GM18519 (cell line): Measurements from ENCODE around the gene AMPH.
"Not testable (repeated sequence)": the region's sequence is repeated elsewhere in the genome, so short reads cannot be mapped to it uniquely, and the experiment has no call there.

Source experiments
- ATAC-seq: cut with Tn5 transposase; IDR thresholded peaks from one replicate; pipeline ENCODE4 v1.9.1; 2021; ENCODE audit warnings: mild to moderate bottlenecking, moderate library complexity; ENCODE audit not compliant: unreplicated experiment, low FRiP score

AMPH gene

GRCh38 chr7:38360776-38361175 is 270.4 kb downstream of the AMPH start:
- no peak for ATAC-seq

DNA sequence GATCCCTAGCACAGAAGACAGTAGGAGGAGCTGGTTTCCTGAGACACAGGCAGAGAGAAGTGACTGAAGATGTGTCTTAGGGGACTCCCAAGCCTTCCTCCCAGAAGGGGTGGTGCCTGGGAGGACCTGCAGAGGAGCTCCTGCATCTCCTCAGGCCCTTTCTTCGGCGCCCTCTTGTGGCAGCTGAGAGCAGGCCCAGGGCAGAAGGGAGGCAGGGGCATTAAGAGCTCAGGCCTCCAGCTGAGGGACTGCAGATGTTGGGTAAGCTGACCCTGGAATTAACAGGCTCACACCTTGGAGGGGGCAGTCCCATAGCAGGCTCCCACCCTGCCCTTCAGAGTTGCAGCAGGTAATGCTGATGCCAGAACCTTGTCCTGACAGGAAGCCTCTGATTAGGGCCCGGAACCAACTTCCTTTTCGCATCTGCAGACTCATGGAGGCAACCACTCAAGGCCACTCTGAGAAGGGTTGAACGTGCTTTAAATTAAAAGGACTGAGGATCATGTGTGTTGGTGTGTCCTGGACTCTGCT is 272.0 kb downstream of the AMPH start:
- peak; percentile 71 for ATAC-seq

GRCh38 chr7:38358273-38358831 is 272.8 kb downstream of the AMPH start:
- ATAC-seq: not testable (repeated sequence)

DNA sequence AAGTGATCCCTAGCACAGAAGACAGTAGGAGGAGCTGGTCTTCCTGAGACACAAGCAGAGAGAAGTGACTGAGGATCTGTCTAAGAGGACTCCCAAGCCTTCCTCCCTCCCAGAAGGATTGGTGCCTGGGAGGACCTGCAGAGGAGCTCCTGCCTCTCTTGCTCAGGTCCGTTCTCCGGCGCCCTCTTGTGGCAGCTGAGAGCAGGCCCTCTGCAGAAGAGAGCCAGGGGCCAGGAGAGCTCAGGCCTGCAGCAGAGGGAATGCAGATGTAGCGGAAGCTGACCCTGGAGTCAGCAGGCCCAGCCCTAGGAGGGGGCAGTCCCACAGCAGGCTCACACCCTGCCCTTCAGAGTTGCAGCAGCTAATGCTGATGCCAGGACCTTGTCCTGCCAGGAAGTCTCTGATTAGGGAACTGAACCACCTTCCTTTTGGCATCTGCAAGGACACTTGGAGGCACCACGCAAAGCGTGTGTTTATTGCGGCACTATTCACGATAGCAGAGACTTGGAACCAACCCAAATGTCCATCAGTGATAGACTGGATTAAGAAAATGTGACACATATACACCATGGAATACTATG is 276.8 kb downstream of the AMPH start:
- ATAC-seq: not testable (repeated sequence)

GRCh38 chr7:38353431-38353881 is 277.7 kb downstream of the AMPH start:
- ATAC-seq: not testable (repeated sequence)

DNA sequence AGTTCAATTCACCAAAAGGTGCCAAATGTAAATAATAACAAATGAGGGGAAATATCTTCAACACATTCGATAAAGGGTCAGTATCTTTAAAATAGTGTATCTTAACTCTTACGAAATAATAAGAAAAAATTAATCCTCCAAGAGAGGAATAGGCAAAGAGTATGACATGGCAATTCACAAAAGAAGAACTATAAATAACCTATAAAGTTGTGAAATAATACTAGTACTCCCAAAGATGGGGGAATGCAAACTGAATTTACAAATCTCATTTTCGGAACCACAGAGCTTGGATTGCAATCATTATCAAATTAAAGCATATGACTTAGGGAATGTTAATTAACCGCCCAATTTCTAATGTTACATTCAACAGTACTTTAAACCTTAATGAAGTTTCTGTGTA is 279.6 kb downstream of the AMPH start:
- ATAC-seq: no peak

DNA sequence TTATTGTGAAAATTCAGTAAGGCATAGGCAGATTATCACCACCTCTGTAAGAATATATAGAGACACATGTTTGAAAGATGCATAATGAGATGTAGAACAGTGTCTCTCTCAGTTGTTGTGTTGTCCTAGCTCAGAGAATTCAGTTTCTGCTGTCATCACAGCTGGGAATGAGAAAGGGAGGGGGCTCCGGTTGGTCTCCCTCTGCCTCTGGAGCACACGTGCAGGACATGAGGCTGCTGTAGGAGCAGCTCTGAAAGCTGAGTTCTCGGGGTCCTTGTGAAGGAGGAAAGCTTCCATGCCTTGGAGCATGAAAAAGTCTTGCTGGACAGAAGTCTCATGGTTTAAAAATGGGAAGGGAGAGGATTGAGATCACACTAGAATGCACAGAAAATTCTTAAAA is 280.4 kb downstream of the AMPH start:
- not testable (repeated sequence) for ATAC-seq

DNA sequence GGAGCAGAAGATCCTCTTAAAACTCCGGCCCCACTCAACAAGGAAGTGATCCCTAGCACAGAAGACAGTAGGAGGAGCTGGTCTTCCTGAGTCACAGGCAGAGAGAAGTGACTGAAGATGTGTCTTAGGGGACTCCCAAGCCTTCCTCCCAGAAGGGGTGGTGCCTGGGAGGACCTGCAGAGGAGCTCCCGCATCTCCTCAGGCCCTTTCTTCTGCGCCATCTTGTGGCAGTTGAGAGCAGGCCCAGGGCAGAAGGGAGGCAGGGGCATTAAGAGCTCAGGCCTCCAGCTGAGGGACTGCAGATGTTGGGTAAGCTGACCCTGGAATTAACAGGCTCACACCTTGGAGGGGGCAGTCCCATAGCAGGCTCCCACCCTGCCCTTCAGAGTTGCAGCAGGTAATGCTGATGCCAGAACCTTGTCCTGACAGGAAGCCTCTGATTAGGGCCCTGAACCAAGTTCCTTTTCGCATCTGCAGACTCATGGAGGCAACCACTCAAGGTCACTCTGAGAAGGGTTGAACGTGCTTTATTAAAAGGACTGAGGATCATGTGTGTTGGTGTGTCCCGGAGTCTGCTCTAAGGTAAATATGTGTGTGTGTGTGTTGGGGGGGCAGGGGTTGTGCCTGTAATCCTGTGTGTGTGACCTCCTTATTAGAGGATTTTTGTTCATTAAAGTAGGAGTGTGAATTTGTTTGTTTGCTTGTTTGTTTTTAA is 281.1 kb downstream of the AMPH start:
- ATAC-seq: peak; percentile 65

DNA sequence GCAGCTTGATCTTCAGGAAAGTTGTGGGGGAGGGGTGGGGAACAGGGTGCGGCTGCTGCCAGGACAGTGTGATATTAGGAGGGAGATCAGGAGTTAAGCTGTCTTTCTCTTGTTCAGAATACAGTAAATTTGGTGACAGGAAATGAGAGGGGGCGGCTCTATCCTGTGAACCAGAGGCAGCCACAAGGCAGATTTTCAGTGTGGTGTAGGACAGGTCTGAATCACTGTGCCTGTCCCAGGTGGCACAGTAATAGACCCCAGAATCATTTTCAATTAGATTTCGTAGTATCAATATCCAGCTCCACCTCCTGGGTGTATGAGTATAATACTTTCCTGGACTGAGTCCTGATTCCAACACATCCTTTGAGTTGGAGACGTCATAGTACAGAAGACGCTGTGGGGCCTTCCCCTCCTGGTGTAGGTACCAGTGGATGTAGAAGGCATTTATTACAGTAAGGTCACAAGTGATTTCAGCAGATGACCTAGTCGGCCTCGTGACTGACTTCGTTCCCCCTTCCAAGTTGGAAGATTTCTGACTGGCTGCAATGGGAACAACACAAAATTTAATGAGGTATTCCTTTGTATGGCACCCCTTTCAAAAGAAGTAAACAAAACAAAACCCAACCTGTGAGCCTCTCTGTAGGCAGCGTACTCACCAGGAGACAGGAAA is 281.9 kb downstream of the AMPH start:
- ATAC-seq: not testable (repeated sequence)

GRCh38 chr7:38345299-38346172 is 285.6 kb downstream of the AMPH start:
- not testable (repeated sequence) for ATAC-seq

DNA sequence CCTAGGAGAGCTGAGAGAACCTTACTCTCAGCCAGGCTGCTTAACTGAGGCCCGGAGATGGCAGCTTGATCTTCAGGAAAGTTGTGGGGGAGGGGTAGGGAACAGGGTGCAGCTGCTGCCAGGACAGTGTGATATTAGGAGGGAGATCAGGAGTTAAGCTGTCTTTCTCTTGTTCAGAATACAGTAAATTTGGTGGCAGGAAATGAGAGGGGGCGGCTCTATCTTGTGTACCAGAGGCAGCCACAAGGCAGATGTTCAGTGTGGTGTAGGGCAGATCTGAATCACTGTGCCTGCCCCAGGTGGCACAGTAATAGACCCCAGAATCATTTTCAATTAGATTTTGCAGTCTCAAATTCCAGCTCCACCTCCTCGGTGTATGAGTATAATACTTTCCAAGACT is 286.4 kb downstream of the AMPH start:
- peak; percentile 44 for ATAC-seq

DNA sequence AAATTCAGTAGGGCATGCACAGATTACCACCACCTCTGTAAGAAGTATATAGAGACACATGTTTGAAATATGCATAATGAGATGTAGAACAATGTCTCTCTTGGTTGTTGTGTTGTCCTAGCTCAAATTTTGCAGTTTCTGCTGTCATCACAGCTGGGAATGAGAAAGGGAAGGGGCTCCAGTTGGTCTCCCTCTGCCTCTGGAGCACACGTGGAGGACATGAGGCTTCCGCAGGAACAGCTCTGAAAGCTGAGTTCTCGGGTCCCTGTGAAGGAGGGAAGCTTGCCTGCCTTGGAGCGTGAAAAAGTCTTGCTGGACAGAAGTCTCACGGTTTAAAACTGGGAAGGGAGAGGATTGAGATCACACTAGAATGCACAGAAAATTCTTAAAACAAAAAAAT is 289.0 kb downstream of the AMPH start:
- not testable (repeated sequence) for ATAC-seq

- not testable (repeated sequence) for ATAC-seq
Observed at GRCh38 chr7:38341172-38341705, 289.9 kb downstream of the AMPH start.

GRCh38 chr7:38339953-38340819 is 291.0 kb downstream of the AMPH start:
- no peak for ATAC-seq

DNA sequence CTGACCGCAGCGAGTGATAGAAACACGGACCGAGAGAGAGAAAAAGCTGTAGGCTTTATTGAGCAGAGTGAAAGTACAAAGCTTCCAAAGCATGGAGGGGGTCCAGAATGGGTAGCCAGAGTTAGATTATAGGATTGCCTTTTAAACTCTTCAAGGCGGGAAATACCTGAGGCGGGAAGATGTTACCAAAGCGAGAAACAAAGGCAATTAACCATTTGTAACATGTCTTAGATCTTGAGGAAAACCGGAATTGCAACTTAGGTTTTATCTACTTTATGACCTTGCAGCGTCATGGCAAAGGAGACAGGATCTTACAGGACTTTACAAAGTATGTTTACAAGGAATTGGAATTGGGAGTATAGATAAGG is 295.0 kb downstream of the AMPH start:
- not testable (repeated sequence) for ATAC-seq

GRCh38 chr7:38335492-38336147 is 295.6 kb downstream of the AMPH start:
- ATAC-seq: peak; percentile 86

- ATAC-seq: no peak
Observed at GRCh38 chr7:38335128-38335491, 296.1 kb downstream of the AMPH start.

DNA sequence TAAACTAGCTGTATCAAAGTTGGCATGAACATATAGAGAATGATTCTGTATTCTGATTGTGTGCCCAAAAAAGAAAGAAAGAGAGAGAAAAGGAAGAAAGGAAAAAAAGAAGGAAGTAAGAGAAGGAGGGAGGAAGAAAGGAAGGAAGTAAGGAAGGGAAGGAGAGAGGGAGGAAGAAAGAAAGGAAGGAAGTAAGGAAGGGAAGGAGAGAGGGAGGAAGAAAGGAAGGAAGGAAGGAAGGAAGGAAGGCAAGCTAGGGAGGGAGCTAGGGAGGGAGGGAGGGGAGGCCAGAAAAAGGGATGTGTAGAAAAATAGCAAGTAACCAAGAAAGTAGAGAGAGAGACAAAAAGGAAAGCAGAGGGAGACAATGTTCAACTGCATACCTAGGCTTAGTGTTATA is 297.0 kb downstream of the AMPH start:
- no peak for ATAC-seq
